WTC11 (cell line): ENCODE measurements around the gene ARHGAP8. TPM values are rescaled to one million over a fixed set of nuclear protein-coding genes. Genes with fewer than 3 reads are reported as not detected.

Source experiments
- ATAC-seq: fragments of 200-7000 bp; cut with Tn5 transposase; 2 replicates; pipeline ENCODE4 v1.10.0; 2021; ENCODE audit warnings: mild to moderate bottlenecking, moderate library complexity
- CTCF ChIA-PET: fragments of 300-600 bp; sonication (Branson Sonifier 250); formaldehyde crosslinking; loops from one replicate; lab custom pipeline; 2021; ENCODE audit warnings: antibody characterized with exemption; lab: Charles Lee
- POLR2A ChIA-PET: fragments of 350-600 bp; sonication (Branson Sonifier 250); formaldehyde crosslinking; loops from one replicate; lab custom pipeline; 2021; ENCODE audit warnings: antibody characterized with exemption; lab: Charles Lee
- DNase-seq: peaks from one replicate; pipeline ENCODE4 v3.0.0; 2021; ENCODE audit warnings: low spot score
- H3K27ac Mint-ChIP-seq: 2 replicates; pipeline ENCODE4 v1.8.0; 2021; ENCODE audit warnings: mixed read lengths
- H3K27me3 Mint-ChIP-seq: 2 replicates; pipeline ENCODE4 v1.8.0; 2021; ENCODE audit warnings: low read depth, mild to moderate bottlenecking, moderate library complexity, mixed read lengths
- H3K36me3 Mint-ChIP-seq: 2 replicates; pipeline ENCODE4 v1.8.0; 2021; ENCODE audit warnings: mixed read lengths
- H3K4me1 Mint-ChIP-seq: 2 replicates; pipeline ENCODE4 v1.8.0; 2022; ENCODE audit warnings: mixed read lengths
- H3K4me3 Mint-ChIP-seq: 2 replicates; pipeline ENCODE4 v1.8.0; 2021; ENCODE audit warnings: mild to moderate bottlenecking, moderate library complexity, mixed read lengths
- H3K9me3 Mint-ChIP-seq: 2 replicates; pipeline ENCODE4 v1.8.0; 2021; ENCODE audit warnings: mixed read lengths
- AR ChIP-seq: fragments of 250-450 bp; sonication (Bioruptor Pico); IDR thresholded peaks from 2 replicates; pipeline ENCODE4 v1.9.0; 2021; ENCODE audit warnings: mild to moderate bottlenecking
- CBFB ChIP-seq: sonication (generic); formaldehyde crosslinking; IDR thresholded peaks from 2 replicates; pipeline ENCODE4 v1.8.1; 2022; ENCODE audit warnings: mild to moderate bottlenecking, low read depth, missing genetic modification reagents
- CREM ChIP-seq: sonication (generic); formaldehyde crosslinking; IDR thresholded peaks from 2 replicates; pipeline ENCODE4 v1.8.1; 2022; ENCODE audit warnings: mild to moderate bottlenecking, missing genetic modification reagents, moderate library complexity
- E2F5 ChIP-seq: sonication (generic); formaldehyde crosslinking; IDR thresholded peaks from 2 replicates; pipeline ENCODE4 v1.8.1; 2022; ENCODE audit warnings: mild to moderate bottlenecking, moderate library complexity, missing genetic modification reagents
- ELF4 ChIP-seq: sonication (generic); formaldehyde crosslinking; IDR thresholded peaks from 2 replicates; pipeline ENCODE4 v1.8.1; 2022; ENCODE audit warnings: low read depth, mild to moderate bottlenecking, moderate library complexity, missing genetic modification reagents
- FOXJ3 ChIP-seq: sonication (generic); formaldehyde crosslinking; IDR thresholded peaks from 2 replicates; pipeline ENCODE4 v1.9.0; 2021; ENCODE audit warnings: missing genetic modification reagents, mild to moderate bottlenecking, borderline replicate concordance
- FOXK1 ChIP-seq: sonication (generic); formaldehyde crosslinking; IDR thresholded peaks from 2 replicates; pipeline ENCODE4 v1.8.0; 2022; ENCODE audit warnings: mild to moderate bottlenecking, moderate library complexity, missing genetic modification reagents
- HMGA2 ChIP-seq: fragments of 250-450 bp; sonication (Bioruptor Pico); IDR thresholded peaks from 2 replicates; pipeline ENCODE4 v1.4.0; 2021; ENCODE audit warnings: mild to moderate bottlenecking, moderate library complexity
- MLX ChIP-seq: sonication (generic); formaldehyde crosslinking; IDR thresholded peaks from 2 replicates; pipeline ENCODE4 v1.8.1; 2023; ENCODE audit warnings: mild to moderate bottlenecking, missing genetic modification reagents, moderate library complexity
- MXD4 ChIP-seq: fragments of 250-450 bp; sonication (Bioruptor Pico); IDR thresholded peaks from 2 replicates; pipeline ENCODE4 v1.8.0; 2021; ENCODE audit warnings: mild to moderate bottlenecking, moderate library complexity, borderline replicate concordance
- NR3C1 ChIP-seq: sonication (generic); formaldehyde crosslinking; conservative IDR thresholded peaks from 2 replicates; pipeline ENCODE4 v1.8.1; 2023; ENCODE audit warnings: low read depth, mild to moderate bottlenecking, missing genetic modification reagents
- RORB ChIP-seq: fragments of 250-450 bp; sonication (Bioruptor Pico); IDR thresholded peaks from 2 replicates; pipeline ENCODE4 v1.9.0; 2021; ENCODE audit warnings: mild to moderate bottlenecking
- SMAD4 ChIP-seq: sonication (generic); formaldehyde crosslinking; IDR thresholded peaks from 2 replicates; pipeline ENCODE4 v1.8.0; 2022; ENCODE audit warnings: mild to moderate bottlenecking, missing genetic modification reagents
- TP53 ChIP-seq: sonication (generic); formaldehyde crosslinking; IDR thresholded peaks from 2 replicates; pipeline ENCODE4 v1.8.1; 2023; ENCODE audit warnings: mild to moderate bottlenecking, missing genetic modification reagents
- ZNF121 ChIP-seq: sonication (generic); formaldehyde crosslinking; IDR thresholded peaks from 2 replicates; pipeline ENCODE4 v1.8.0; 2023; ENCODE audit warnings: missing genetic modification reagents
- ZNF138 ChIP-seq: sonication (generic); formaldehyde crosslinking; conservative IDR thresholded peaks from 2 replicates; pipeline ENCODE4 v1.8.1; 2022; ENCODE audit warnings: mild to moderate bottlenecking, moderate library complexity, missing genetic modification reagents
- ZNF423 ChIP-seq: fragments of 250-450 bp; sonication (Bioruptor Pico); IDR thresholded peaks from 2 replicates; pipeline ENCODE4 v2.1.2; 2022; ENCODE audit warnings: mild to moderate bottlenecking, moderate library complexity
- ZNF532 ChIP-seq: fragments of 250-450 bp; sonication (Bioruptor Pico); IDR thresholded peaks from 2 replicates; pipeline ENCODE4 v1.9.0; 2021; ENCODE audit warnings: mild to moderate bottlenecking, borderline replicate concordance
- total RNA-seq: library from RNA; stranded (reverse); gene quantifications from 3 replicates; pipeline ENCODE4 v1.2.3, GENCODE V29; 2021
- TF ChIP-seq, protein P1 (sequence below): fragments of 250-450 bp; sonication (Bioruptor Pico); IDR thresholded peaks from 2 replicates; pipeline ENCODE4 v2.1.2; 2022; ENCODE audit warnings: mild to moderate bottlenecking, moderate library complexity

The ARHGAP8 gene
- total RNA-seq, 1 experiment from 2014 or later: 61.4 TPM

- CTCF ChIA-PET: interaction anchor here (0.7 to 1.0 kb wide), 4 partner anchors 9 to 199 kb away, joined by 3 read pairs; no protein-coding TSS in a partner anchor
- H3K4me3 Mint-ChIP-seq: no peak overlapping the region
- no peaks in the 10 kb centered on the region; the same call in 1 of the 2 replicates for H3K27me3 Mint-ChIP-seq
- DNase-seq: no peak
- TF ChIP-seq CREM (no peak), ZNF423 (no peak), ELF4 (CRISPR knock-in tag) (no peak), NR3C1 (CRISPR knock-in tag) (no peak), TP53 (CRISPR knock-in tag) (no peak), E2F5 (CRISPR knock-in tag) (no peak), MXD4 (CRISPR knock-in tag) (no peak), FOXK1 (no peak), ZNF121 (CRISPR knock-in tag) (no peak), FOXJ3 (CRISPR knock-in tag) (no peak), RORB (no peak), ZNF532 (CRISPR knock-in tag) (no peak), HMGA2 (CRISPR knock-in tag) (no peak), MLX (CRISPR knock-in tag) (no peak), CBFB (CRISPR knock-in tag) (no peak), ZNF138 (CRISPR knock-in tag) (no peak), SMAD4 (CRISPR knock-in tag) (no peak), AR (CRISPR knock-in tag) (no peak)
- TF ChIP-seq, protein P1, sequence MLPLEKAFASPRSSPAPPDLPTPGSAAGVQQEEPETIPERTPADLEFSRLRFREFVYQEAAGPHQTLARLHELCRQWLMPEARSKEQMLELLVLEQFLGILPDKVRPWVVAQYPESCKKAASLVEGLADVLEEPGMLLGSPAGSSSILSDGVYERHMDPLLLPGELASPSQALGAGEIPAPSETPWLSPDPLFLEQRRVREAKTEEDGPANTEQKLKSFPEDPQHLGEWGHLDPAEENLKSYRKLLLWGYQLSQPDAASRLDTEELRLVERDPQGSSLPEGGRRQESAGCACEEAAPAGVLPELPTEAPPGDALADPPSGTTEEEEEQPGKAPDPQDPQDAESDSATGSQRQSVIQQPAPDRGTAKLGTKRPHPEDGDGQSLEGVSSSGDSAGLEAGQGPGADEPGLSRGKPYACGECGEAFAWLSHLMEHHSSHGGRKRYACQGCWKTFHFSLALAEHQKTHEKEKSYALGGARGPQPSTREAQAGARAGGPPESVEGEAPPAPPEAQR (CRISPR knock-in tag): no peak
- H3K36me3 Mint-ChIP-seq: peaks cover 29% of the 10 kb centered on the region
- POLR2A ChIA-PET: interaction anchor here (0.6 kb wide), 1 partner anchor 76 kb away, joined by 3 read pairs; no protein-coding TSS in a partner anchor
- no peak overlapping the region for H3K27ac Mint-ChIP-seq
- ATAC-seq: no peak
- H3K4me1 Mint-ChIP-seq: peaks cover under 1% of the 10 kb centered on the region; the same call in 1 of the 2 replicates
- H3K9me3 Mint-ChIP-seq: peaks cover 1% of the 10 kb centered on the region; the same call in 1 of the 2 replicates
These were observed 130.6 kb downstream of the ARHGAP8 start for GRCh38 chr22:44883011-44883421.
